GM12892 (cell line): ENCODE results near the gene JPT2.

Experiments
- POLR2A ChIP-seq: IDR thresholded peaks from 2 replicates; pipeline ENCODE4 v1.6.1; 2011; ENCODE audit warnings: low read depth, low read length, control low read depth
- POLR2AphosphoS5 ChIP-seq: IDR thresholded peaks from 2 replicates; pipeline ENCODE4 v1.6.1; 2011; ENCODE audit warnings: low read depth, low read length, control low read depth
- TAF1 ChIP-seq: IDR thresholded peaks from 2 replicates; pipeline ENCODE4 v1.6.1; 2011; ENCODE audit warnings: low read depth, mild to moderate bottlenecking, control low read depth, low read length, borderline replicate concordance

DNA sequence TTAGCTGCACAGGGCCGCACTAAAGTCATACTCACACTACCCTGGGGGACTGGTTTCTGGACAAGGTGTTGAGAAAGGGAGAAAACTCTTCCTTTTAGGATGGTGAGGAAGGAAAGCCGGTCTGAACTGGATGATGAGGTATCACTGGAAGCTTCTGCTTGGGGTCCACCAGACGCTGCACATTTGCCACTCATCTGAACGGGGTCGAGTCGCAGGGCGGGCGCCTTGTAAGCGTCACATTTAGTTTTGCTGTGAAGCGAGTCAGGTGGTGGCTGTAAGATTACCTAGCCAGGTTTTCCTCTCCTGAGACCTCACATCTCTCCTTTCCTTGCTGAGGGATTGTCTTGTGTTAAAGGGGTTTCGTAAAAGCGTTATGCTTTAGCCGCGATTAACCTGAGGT, 2.3 kb downstream of the JPT2 start:
- TF ChIP-seq POLR2A, result no peak
- no peak for TF ChIP-seq TAF1
- no peak for TF ChIP-seq POLR2AphosphoS5
